GM23338 (cell line): ENCODE data around the gene GRIN3B.

ENCODE experiments used
- CREB1 ChIP-seq: fragments of 250-450 bp; sonication (Bioruptor Pico); IDR thresholded peaks from 2 replicates; pipeline ENCODE4 v1.5.0; 2020; ENCODE audit warnings: low read depth, mild to moderate bottlenecking, moderate library complexity
- CTCF ChIP-seq, 2 experiments: fragments of 200-600 bp in 1 of 2; sonication (generic) in 1 of 2; conservative IDR thresholded peaks; 2 replicates each; pipeline versions ENCODE4 v1.5.1 to v1.6.1; 2016 to 2017; ENCODE audit warnings: antibody characterized with exemption in 2 of 2, low read depth in 2 of 2, mild to moderate bottlenecking in 2 of 2, moderate library complexity in 1 of 2
- EZH2 ChIP-seq: fragments of 200-600 bp; sonication (generic); IDR thresholded peaks from one replicate; pipeline ENCODE4 v1.8.0; 2017; ENCODE audit warnings: antibody characterized with exemption, mild to moderate bottlenecking, low read depth; ENCODE audit not compliant: unreplicated experiment
- EZH2phosphoT487 ChIP-seq: fragments of 200-600 bp; sonication (generic); IDR thresholded peaks from one replicate; pipeline ENCODE4 v1.8.1; 2018; ENCODE audit warnings: antibody characterized with exemption; ENCODE audit not compliant: unreplicated experiment
- JUNB ChIP-seq: IDR thresholded peaks from one replicate; pipeline ENCODE4 v1.6.1; 2016; ENCODE audit warnings: antibody characterized with exemption; ENCODE audit not compliant: unreplicated experiment
- POLR2AphosphoS5 ChIP-seq: IDR thresholded peaks from 2 replicates; pipeline ENCODE4 v1.6.1; 2016; ENCODE audit warnings: antibody characterized with exemption, low read depth
- REST ChIP-seq: IDR thresholded peaks from one replicate; pipeline ENCODE4 v1.6.1; 2018; ENCODE audit warnings: antibody characterized with exemption; ENCODE audit not compliant: unreplicated experiment
- STAT1 ChIP-seq: IDR thresholded peaks from one replicate; pipeline ENCODE4 v1.6.1; 2016; ENCODE audit warnings: antibody characterized with exemption; ENCODE audit not compliant: unreplicated experiment
- ZNF114 ChIP-seq: fragments of 250-450 bp; sonication (Bioruptor Pico); IDR thresholded peaks from 2 replicates; pipeline ENCODE4 v1.5.0; 2020; ENCODE audit warnings: mild to moderate bottlenecking, moderate library complexity

- no peak for TF ChIP-seq REST
- TF ChIP-seq EZH2 = no peak
- no peak for TF ChIP-seq CTCF (conservative IDR thresholded peaks at IDR 0.05; ENCODE audit: low read depth in 2 of 2)
- TF ChIP-seq POLR2AphosphoS5 = no peak
- no peak for TF ChIP-seq CREB1 (CRISPR knock-in tag)
- no peak for TF ChIP-seq ZNF114 (CRISPR knock-in tag)
- no peak for TF ChIP-seq EZH2phosphoT487
- TF ChIP-seq JUNB = no peak
- no peak for TF ChIP-seq STAT1
Measured at GRCh38 chr19:1011831-1012333, 11.7 kb downstream of the GRIN3B start.
